SK-N-SH (cell line): Measurements from ENCODE around the gene PSMB11. TPM values are rescaled to one million over a fixed set of nuclear protein-coding genes. Genes with fewer than 3 reads are reported as not detected.

Source experiments
- CTCF ChIA-PET: fragments of 300-600, 350-600 bp; formaldehyde crosslinking; extraction: SDS; loops from one replicate; lab custom pipeline; 2021; lab: Yijun Ruan, JAX
- POLR2A ChIA-PET: fragments of 350-600 bp; sonication (Branson Sonifier 250); formaldehyde crosslinking; extraction: SDS; loops from one replicate; lab custom pipeline; 2020; ENCODE audit warnings: antibody characterized with exemption, inconsistent platforms; lab: Yijun Ruan, JAX
- DNase-seq: peaks from one replicate; pipeline ENCODE4 v3.0.0; 2012
- H2AFZ ChIP-seq: fragments of 200-600 bp; sonication (generic); 2 replicates; pipeline ENCODE4 v1.8.1; 2016; ENCODE audit warnings: antibody characterized with exemption, mild to moderate bottlenecking, low read depth
- H3F3A ChIP-seq: fragments of 200-600 bp; sonication (generic); replicated peaks from 2 replicates; pipeline ENCODE3; 2016; ENCODE audit warnings: antibody characterized with exemption, mild to moderate bottlenecking; ENCODE audit not compliant: insufficient read depth
- H3K27ac ChIP-seq, 2 experiments: fragments of 200-500 bp in 1 of 2; fragments of 200-600 bp in 1 of 2; sonication (Bioruptor generic) in 1 of 2; sonication (generic), shearing (Covaris generic) in 1 of 2; 2 replicates each; pipeline versions ENCODE4 v1.5.1 to v1.6.1; 2014 to 2016; ENCODE audit warnings: low read depth in 2 of 2, inconsistent platforms in 1 of 2, low read length in 1 of 2, mild to moderate bottlenecking in 1 of 2, mixed read lengths in 1 of 2
- H3K27me3 ChIP-seq: fragments of 200-600 bp; sonication (generic), shearing (Covaris generic); 2 replicates; pipeline ENCODE4 v1.6.1; 2016; ENCODE audit warnings: mixed run types; ENCODE audit not compliant: insufficient read depth
- H3K36me3 ChIP-seq, 2 experiments: fragments of 200-500 bp in 1 of 2; fragments of 200-600 bp in 1 of 2; sonication (Bioruptor generic) in 1 of 2; sonication (generic) in 1 of 2; replicated peaks in 1 of 2; 2 replicates each; pipeline versions ENCODE3 to v1.5.1; 2014 to 2016; ENCODE audit warnings: low read length in 1 of 2, mild to moderate bottlenecking in 1 of 2; ENCODE audit not compliant: insufficient read depth in 2 of 2, control insufficient read depth in 1 of 2
- H3K4me1 ChIP-seq, 2 experiments: fragments of 200-500 bp in 1 of 2; fragments of 200-600 bp in 1 of 2; sonication (Bioruptor generic) in 1 of 2; sonication (generic), shearing (Covaris generic) in 1 of 2; 2 replicates each; pipeline versions ENCODE4 v1.5.1 to v1.6.1; 2014 to 2016; ENCODE audit warnings: low read depth in 1 of 2, low read length in 1 of 2, mixed run types in 1 of 2; ENCODE audit not compliant: insufficient read depth in 2 of 2, control insufficient read depth in 1 of 2
- H3K4me2 ChIP-seq: fragments of 200-600 bp; sonication (generic), shearing (Covaris generic); 2 replicates; pipeline ENCODE4 v1.6.1; 2017; ENCODE audit warnings: mixed run types
- H3K4me3 ChIP-seq, 2 experiments: fragments of 200-500 bp in 1 of 2; fragments of 200-600 bp in 1 of 2; sonication (Bioruptor generic) in 1 of 2; sonication (generic), shearing (Covaris generic) in 1 of 2; 2 replicates each; pipeline versions ENCODE4 v1.5.1 to v1.8.1; 2014 to 2016; ENCODE audit warnings: low read depth in 2 of 2, inconsistent platforms in 1 of 2, low read length in 1 of 2, mild to moderate bottlenecking in 1 of 2, mixed read lengths in 1 of 2, moderate library complexity in 1 of 2
- H3K79me2 ChIP-seq: fragments of 200-600 bp; sonication (generic); 2 replicates; pipeline ENCODE4 v1.8.1; 2017; ENCODE audit warnings: mild to moderate bottlenecking; ENCODE audit not compliant: insufficient read depth
- H3K9ac ChIP-seq: fragments of 200-600 bp; sonication (generic); 2 replicates; pipeline ENCODE4 v1.6.1; 2017; ENCODE audit warnings: mixed run types
- H3K9me2 ChIP-seq: fragments of 200-600 bp; sonication (generic); 2 replicates; pipeline ENCODE4 v1.6.1; 2017; ENCODE audit warnings: mixed run types
- H3K9me3 ChIP-seq: fragments of 200-600 bp; sonication (generic); 2 replicates; pipeline ENCODE4 v1.6.1; 2017; ENCODE audit warnings: mixed run types, mild to moderate bottlenecking, moderate library complexity
- H4K20me1 ChIP-seq: fragments of 200-600 bp; sonication (generic); 2 replicates; pipeline ENCODE4 v1.6.1; 2017; ENCODE audit warnings: mild to moderate bottlenecking, mixed run types; ENCODE audit not compliant: insufficient read depth
- CHD2 ChIP-seq: fragments of 150-350 bp; IDR thresholded peaks from 2 replicates; pipeline ENCODE4 v1.6.1; 2018; ENCODE audit warnings: low read length; ENCODE audit not compliant: partially characterized antibody
- ELF1 ChIP-seq: IDR thresholded peaks from 2 replicates; pipeline ENCODE4 v1.4.0; 2012
- EP300 ChIP-seq, 2 experiments: IDR thresholded peaks; 2 replicates each; pipeline versions ENCODE4 v1.4.0 to v1.6.1; 2012; ENCODE audit warnings: borderline replicate concordance in 1 of 2, low read depth in 1 of 2, low read length in 1 of 2
- EZH2phosphoT487 ChIP-seq: fragments of 200-600 bp; sonication (generic); IDR thresholded peaks from 2 replicates; pipeline ENCODE4 v1.6.1; 2017; ENCODE audit warnings: low read depth, mixed run types, mild to moderate bottlenecking, antibody characterized with exemption, moderate library complexity, borderline replicate concordance
- FOXJ3 ChIP-seq: sonication (generic); formaldehyde crosslinking; IDR thresholded peaks from 2 replicates; pipeline ENCODE4 v1.5.1; 2020; ENCODE audit warnings: mild to moderate bottlenecking, missing genetic modification reagents
- GABPA ChIP-seq: IDR thresholded peaks from 2 replicates; pipeline ENCODE4 v1.4.0; 2012; ENCODE audit warnings: low read depth, mild to moderate bottlenecking
- GATA2 ChIP-seq: sonication (generic); formaldehyde crosslinking; IDR thresholded peaks from 2 replicates; pipeline ENCODE4 v1.5.0; 2020; ENCODE audit warnings: mild to moderate bottlenecking, missing genetic modification reagents
- JUND ChIP-seq: IDR thresholded peaks from 2 replicates; pipeline ENCODE4 v1.4.0; 2012
- NRF1 ChIP-seq: IDR thresholded peaks from 2 replicates; pipeline ENCODE4 v1.6.1; 2012; ENCODE audit warnings: low read depth, mild to moderate bottlenecking, low read length
- REST ChIP-seq: IDR thresholded peaks from 2 replicates; pipeline ENCODE4 v1.6.1; 2012; ENCODE audit warnings: mild to moderate bottlenecking, low read depth, low read length, moderate library complexity
- SMC3 ChIP-seq: IDR thresholded peaks from 2 replicates; pipeline ENCODE4 v1.6.1; 2012; ENCODE audit warnings: low read depth, low read length, improper control_type of control experiment
- TAF1 ChIP-seq: IDR thresholded peaks from 2 replicates; pipeline ENCODE4 v1.6.1; 2012; ENCODE audit warnings: low read depth, mild to moderate bottlenecking, low read length, moderate library complexity, borderline replicate concordance
- TEAD4 ChIP-seq: IDR thresholded peaks from 2 replicates; pipeline ENCODE4 v1.4.0; 2012; ENCODE audit warnings: mild to moderate bottlenecking, borderline replicate concordance; ENCODE audit not compliant: insufficient read depth
- WGBS: methylation state at CpG from one replicate; pipeline ENCODE4 v1.1.6; 2017; ENCODE audit warnings: low lambda C conversion rate; 5-methylcytosine and 5-hydroxymethylcytosine counted together
- polyA plus RNA-seq, 3 experiments: library from polyadenylated mRNA; depleted of rRNA; stranded (reverse); fragments of >200 nt; gene quantifications; 2 replicates each; pipeline ENCODE4 v1.2.3, GENCODE V29; 2012

The PSMB11 gene
- polyA plus RNA-seq, 1 of the 3 experiments (the other 2 are of a cell fraction): not detected

GRCh38 chr14:23071921-23072539 is 30.0 kb downstream of the PSMB11 start:
- CTCF ChIA-PET: interaction anchor here (0.7 to 7.7 kb wide), 13 partner anchors 9 to 142 kb away, joined by 3 to 152 read pairs (median 9); partner anchors contain the start of genes ACIN1, C14orf119, CDH24 and PRMT5
- POLR2A ChIA-PET: interaction anchor here (0.6 to 1.4 kb wide), 7 partner anchors 9 to 1200 kb away, joined by 3 to 7 read pairs (median 4); partner anchors contain the start of genes ACIN1 and C14orf119
- Histone ChIP-seq H3K27me3 (no peaks in the 10 kb centered on the region), H3K36me3 (peaks cover 51 to 59% of the 10 kb centered on the region in 2 experiments), H3K79me2 (peaks cover 71% of the 10 kb centered on the region), H3K9ac (peak overlapping the region; percentile 91; the same call in 1 of the 2 replicates), H3K4me2 (peak overlapping the region; percentile 95; the same call in 1 of the 2 replicates), H3K27ac (peak overlapping the region; percentile 68 to 87), H3K4me3 (peak overlapping the region in 1 of 2 experiments; percentile 63; a peak in 2 of 4 replicates), H3K4me1 (peaks cover 20 to 35% of the 10 kb centered on the region in 2 experiments), H2AFZ (no peak overlapping the region), H4K20me1 (peaks cover 21% of the 10 kb centered on the region), H3F3A (peaks cover 32% of the 10 kb centered on the region), H3K9me3 (no peaks in the 10 kb centered on the region), H3K9me2 (no peaks in the 10 kb centered on the region)
- no peak for DNase-seq
- 47% methylated on average over 5 of the region's 5 CpGs for WGBS
- no peak for TF ChIP-seq CHD2

GRCh38 chr14:23074906-23075305 is 32.9 kb downstream of the PSMB11 start:
- H3K36me3 ChIP-seq: peaks cover 57 to 68% of the 10 kb centered on the region in 2 experiments
- WGBS: 94% methylated on average over 1 of the region's 1 CpG
- peaks cover 16 to 29% of the 10 kb centered on the region in 2 experiments for H3K4me1 ChIP-seq
- no peak overlapping the region for H3K4me2 ChIP-seq
- H2AFZ ChIP-seq: no peak overlapping the region
- TF ChIP-seq NRF1: no peak
- no peak for TF ChIP-seq FOXJ3 (CRISPR knock-in tag)
- no peak for TF ChIP-seq ELF1
- no peak for TF ChIP-seq SMC3
- no peak for TF ChIP-seq REST
- TF ChIP-seq TAF1: no peak
- no peak for TF ChIP-seq EZH2phosphoT487
- TF ChIP-seq TEAD4: no peak
- TF ChIP-seq GABPA: no peak
- no peak for TF ChIP-seq JUND
- no peak for TF ChIP-seq GATA2
- no peak for TF ChIP-seq EP300 (IDR thresholded peaks at IDR 0.05; ENCODE audit: borderline replicate concordance in 1 of 2, low read depth in 1 of 2, low read length in 1 of 2)
- no peak overlapping the region for H3K27ac ChIP-seq
- H3K4me3 ChIP-seq: no peak overlapping the region
- DNase-seq: no peak
- H3K27me3 ChIP-seq: no peaks in the 10 kb centered on the region
- peaks cover 48% of the 10 kb centered on the region for H3K79me2 ChIP-seq
- H3K9me2 ChIP-seq: no peaks in the 10 kb centered on the region
- H3K9ac ChIP-seq: no peak overlapping the region
- ChIA-PET POLR2A (no interaction called here), CTCF (interaction anchor here (0.6 to 2.9 kb wide), 4 partner anchors 46 to 109 kb away, joined by 3 to 7 read pairs (median 4); no protein-coding TSS in a partner anchor)
- peaks cover 45% of the 10 kb centered on the region for H3F3A ChIP-seq
- H3K9me3 ChIP-seq: no peaks in the 10 kb centered on the region
- H4K20me1 ChIP-seq: no peaks in the 10 kb centered on the region
